Upper lobe of right lung (tissue), 1 donor: ENCODE results near the gene ZC3H12A. TPM values are rescaled to one million over a fixed set of nuclear protein-coding genes. Genes with fewer than 3 reads are reported as not detected.
A peak's percentile ranks its signal among the peaks of the same experiment; 100 is the strongest.

Experiments used
- ATAC-seq: fragments of 200-7000 bp; cut with Tn5 transposase; one replicate; pipeline ENCODE4 v1.9.1; 2020; ENCODE audit warnings: mild to moderate bottlenecking, moderate library complexity
- DNase-seq: peaks from one replicate; pipeline ENCODE4 v3.0.0-alpha.2; 2020
- H3K27ac ChIP-seq: fragments of 200-600 bp; one replicate; pipeline ENCODE4 v1.8.0; 2022
- H3K27me3 ChIP-seq: fragments of 200-600 bp; one replicate; pipeline ENCODE4 v1.8.0; 2022; ENCODE audit warnings: mild to moderate bottlenecking
- H3K36me3 ChIP-seq: fragments of 200-600 bp; one replicate; pipeline ENCODE4 v1.8.0; 2022
- H3K4me1 ChIP-seq: fragments of 200-600 bp; one replicate; pipeline ENCODE4 v1.8.0; 2022
- H3K4me3 ChIP-seq: fragments of 200-600 bp; one replicate; pipeline ENCODE4 v1.8.0; 2022; ENCODE audit warnings: mild to moderate bottlenecking
- H3K9me3 ChIP-seq: fragments of 200-600 bp; one replicate; pipeline ENCODE4 v1.8.0; 2022
- CTCF ChIP-seq: fragments of 200-600 bp; IDR thresholded peaks from one replicate; pipeline ENCODE4 v1.8.0; 2022; ENCODE audit warnings: antibody characterized with exemption
- intact Hi-C: fragments of 100-400 bp; cut with DNase I; formaldehyde crosslinking; loops from one replicate; pipeline ENCODE4 v1.11.0; 2022
- total RNA-seq: library from RNA; stranded (reverse); fragmentation: NEBNext Ultra II Directional; extraction: Animal tissue kit (Norgen Biotek cat#: 25700); gene quantifications from one replicate; pipeline ENCODE4 v1.2.1, GENCODE V29; 2021
- donor health status: DM: no; HTN: yes; CAD: no; lungs with severe emphysema.

ZC3H12A gene
- total RNA-seq, 1 donor from 2014 or later: 22.9 TPM

GRCh38 chr1:37456614-37457013 lies 17.8 kb upstream of the ZC3H12A start:
- no peak for TF ChIP-seq CTCF
- Histone ChIP-seq H3K4me3 (no peak overlapping the region), H3K9me3 (no peaks in the 10 kb centered on the region), H3K36me3 (no peaks in the 10 kb centered on the region), H3K27ac (no peak overlapping the region), H3K27me3 (no peaks in the 10 kb centered on the region), H3K4me1 (peaks cover 10% of the 10 kb centered on the region)
- ATAC-seq: no peak
- no peak for DNase-seq
- intact Hi-C loops: loop anchor here (2.0 kb wide), 1 partner anchor 30 kb away; no protein-coding TSS in a partner anchor

- DNase-seq (no peak), ATAC-seq (no peak)
- H3K4me1 ChIP-seq: peaks cover 10% of the 10 kb centered on the region
- no peak overlapping the region for H3K4me3 ChIP-seq
- no peak overlapping the region for H3K27ac ChIP-seq
- no peaks in the 10 kb centered on the region for H3K36me3 ChIP-seq
- no peaks in the 10 kb centered on the region for H3K27me3 ChIP-seq
- intact Hi-C loops: no loop called here
- H3K9me3 ChIP-seq: no peaks in the 10 kb centered on the region
- TF ChIP-seq CTCF: no peak
Measured at GRCh38 chr1:37458551-37458950, 15.8 kb upstream of the ZC3H12A start.

- H3K4me1 ChIP-seq: no peaks in the 10 kb centered on the region
- H3K4me3 ChIP-seq: no peak overlapping the region
- TF ChIP-seq CTCF: no peak
- no peaks in the 10 kb centered on the region for H3K36me3 ChIP-seq
- intact Hi-C loops: no loop called here
- DNase-seq (no peak), ATAC-seq (no peak)
- H3K27ac ChIP-seq: peak overlapping the region; percentile 30
- no peaks in the 10 kb centered on the region for H3K27me3 ChIP-seq
- H3K9me3 ChIP-seq: no peaks in the 10 kb centered on the region
Measured at GRCh38 chr1:37461698-37462436, 12.5 kb upstream of the ZC3H12A start.

GRCh38 chr1:37464443-37464842 lies 9.9 kb upstream of the ZC3H12A start:
- ATAC-seq: no peak
- Histone ChIP-seq H3K27me3 (no peaks in the 10 kb centered on the region), H3K9me3 (no peaks in the 10 kb centered on the region), H3K36me3 (no peaks in the 10 kb centered on the region), H3K4me1 (no peaks in the 10 kb centered on the region), H3K4me3 (no peak overlapping the region), H3K27ac (no peak overlapping the region)
- intact Hi-C loops: no loop called here
- no peak for DNase-seq
- TF ChIP-seq CTCF: no peak

GRCh38 chr1:37465593-37466517 lies 8.5 kb upstream of the ZC3H12A start:
- intact Hi-C loops: no loop called here
- peaks cover 3% of the 10 kb centered on the region for H3K4me1 ChIP-seq
- no peaks in the 10 kb centered on the region for H3K9me3 ChIP-seq
- no peak for DNase-seq
- ATAC-seq: no peak
- no peak for TF ChIP-seq CTCF
- H3K27ac ChIP-seq: no peak overlapping the region
- H3K36me3 ChIP-seq: no peaks in the 10 kb centered on the region
- H3K4me3 ChIP-seq: no peak overlapping the region
- no peaks in the 10 kb centered on the region for H3K27me3 ChIP-seq
